LNCaP clone FGC (cell line): Measurements from ENCODE around the gene DHPS.

Experiments
- DNase-seq: peaks from one replicate; pipeline ENCODE4 v3.0.0-alpha.2; 2011; ENCODE audit warnings: low read depth
- H3K4me3 ChIP-seq: 2 replicates; pipeline ENCODE4 v1.5.1; 2011; ENCODE audit warnings: mild to moderate bottlenecking, low read depth, low read length, control low read depth
- CTCF ChIP-seq: IDR thresholded peaks from 2 replicates; pipeline ENCODE4 v1.5.1; 2012; ENCODE audit warnings: mild to moderate bottlenecking; ENCODE audit not compliant: control insufficient read depth, insufficient read depth; ENCODE audit errors: extremely low read depth

Gene DHPS

DNA sequence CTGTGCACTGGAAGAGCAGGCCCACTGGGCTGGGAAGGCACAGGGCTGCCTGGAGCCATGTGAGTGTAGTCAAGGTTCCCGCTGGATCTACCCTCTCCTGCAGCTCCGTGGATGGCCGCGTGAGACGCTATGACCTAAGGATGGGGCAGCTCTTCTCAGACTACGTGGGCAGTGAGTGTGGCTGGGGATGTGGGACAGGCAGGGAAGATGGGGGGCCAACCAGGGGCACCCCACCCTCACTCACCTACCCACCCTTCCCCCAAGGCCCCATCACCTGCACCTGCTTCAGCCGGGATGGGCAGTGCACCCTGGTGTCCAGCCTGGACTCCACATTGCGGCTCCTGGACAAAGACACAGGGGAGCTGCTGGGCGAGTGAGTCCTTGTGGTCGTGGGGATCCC lies 8.9 kb downstream of the DHPS start:
- no peak for TF ChIP-seq CTCF
- no peak overlapping the region for H3K4me3 ChIP-seq
- DNase-seq: no peak

DNA sequence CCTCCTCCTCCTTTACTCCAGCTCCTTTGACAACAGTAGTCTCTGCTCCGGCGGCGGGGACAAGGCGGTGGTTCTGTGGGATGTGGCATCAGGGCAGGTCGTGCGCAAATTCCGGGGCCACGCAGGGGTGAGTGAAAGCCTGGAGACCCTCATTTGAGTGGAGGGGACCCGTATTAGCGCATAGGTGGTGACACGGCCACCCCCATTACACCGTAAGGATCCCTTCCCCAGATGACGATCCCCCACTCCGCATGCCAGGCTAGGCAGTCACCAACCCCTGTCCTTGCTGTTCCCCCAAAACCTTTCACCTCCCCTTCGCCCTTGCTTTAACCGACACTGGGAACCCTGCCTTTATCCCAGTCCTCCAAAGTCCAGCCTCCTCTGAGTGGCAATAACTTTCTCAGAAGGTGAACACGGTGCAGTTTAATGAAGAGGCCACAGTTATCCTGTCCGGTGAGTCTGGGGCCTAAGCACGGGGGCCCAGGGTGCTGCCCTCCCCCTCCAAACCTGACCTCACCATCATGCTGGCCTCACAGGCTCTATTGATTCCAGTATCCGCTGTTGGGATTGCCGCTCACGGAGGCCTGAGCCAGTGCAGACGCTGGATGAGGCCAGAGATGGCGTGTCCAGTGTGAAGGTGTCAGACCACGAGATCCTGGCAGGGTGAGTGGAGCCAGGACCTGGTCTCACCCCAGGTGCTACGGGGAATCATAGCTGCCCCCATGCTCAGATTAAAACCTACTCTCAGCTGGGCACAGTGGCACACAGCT lies 11.3 kb downstream of the DHPS start:
- DNase-seq: no peak
- H3K4me3 ChIP-seq: peak overlapping the region; percentile 89
- TF ChIP-seq CTCF: no peak

DNA sequence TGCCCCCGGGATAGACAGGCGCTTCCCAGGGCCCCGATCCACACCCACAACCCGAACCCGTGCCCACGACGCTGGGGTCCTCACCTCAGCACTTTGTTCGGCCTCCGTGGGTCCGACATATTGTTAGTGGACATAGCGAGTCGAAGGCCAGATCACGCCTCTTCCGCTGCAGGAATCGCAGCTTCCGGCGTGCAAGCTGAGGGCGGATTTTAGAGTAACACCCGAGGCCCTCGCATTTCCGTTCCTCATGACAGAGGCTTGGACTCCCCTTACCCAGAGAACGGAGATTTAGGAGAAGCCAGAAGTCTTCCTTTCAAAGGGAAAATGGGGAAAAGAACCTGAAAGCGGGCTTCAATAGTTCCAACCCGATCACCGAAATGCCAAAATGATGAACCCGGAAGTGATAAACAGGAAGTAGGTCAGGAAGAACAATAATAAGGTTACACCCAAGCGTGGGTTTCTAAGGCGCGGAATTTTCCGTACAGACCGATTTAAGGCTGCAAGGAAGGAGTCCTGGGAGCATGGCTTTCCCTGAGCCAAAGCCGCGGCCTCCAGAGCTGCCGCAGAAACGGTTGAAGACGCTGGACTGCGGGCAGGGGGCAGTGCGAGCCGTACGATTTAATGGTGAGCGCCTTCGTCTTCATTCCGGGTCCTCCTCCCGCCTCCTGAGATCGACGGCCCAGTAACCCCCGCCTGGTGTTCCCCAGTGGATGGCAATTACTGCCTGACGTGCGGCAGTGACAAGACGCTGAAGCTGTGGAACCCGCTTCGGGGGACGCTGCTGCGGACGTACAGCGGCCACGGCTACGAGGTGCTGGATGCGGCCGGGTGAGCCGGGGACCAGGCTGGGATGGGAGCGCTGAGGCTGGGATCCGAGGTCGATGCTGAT lies 12.2 kb downstream of the DHPS start:
- no peak for TF ChIP-seq CTCF
- DNase-seq: peak; percentile 67
- peak overlapping the region; percentile 89 for H3K4me3 ChIP-seq

DNA sequence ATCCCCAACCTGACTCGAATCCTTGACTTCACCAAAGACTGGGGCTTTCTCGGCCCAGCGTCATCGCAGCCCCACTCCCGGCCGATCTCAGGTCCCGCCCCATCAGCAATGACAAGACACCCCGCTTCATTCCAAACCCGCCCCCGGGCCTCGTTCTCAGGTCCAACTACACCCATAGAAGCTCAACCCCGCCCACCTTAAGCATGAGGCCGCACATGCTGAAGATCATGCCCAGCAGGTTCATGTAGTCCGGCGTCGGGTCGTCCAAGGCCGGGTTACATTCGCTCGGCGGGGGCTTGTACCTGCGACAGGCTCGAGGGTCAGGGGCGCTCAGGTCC lies 12.8 kb downstream of the DHPS start:
- peak overlapping the region; percentile 89 for H3K4me3 ChIP-seq
- no peak for TF ChIP-seq CTCF
- peak; percentile 25 for DNase-seq

GRCh38 chr19:12668346-12668745 lies 13.3 kb downstream of the DHPS start:
- no peak for TF ChIP-seq CTCF
- H3K4me3 ChIP-seq: peak overlapping the region; percentile 89

DNA sequence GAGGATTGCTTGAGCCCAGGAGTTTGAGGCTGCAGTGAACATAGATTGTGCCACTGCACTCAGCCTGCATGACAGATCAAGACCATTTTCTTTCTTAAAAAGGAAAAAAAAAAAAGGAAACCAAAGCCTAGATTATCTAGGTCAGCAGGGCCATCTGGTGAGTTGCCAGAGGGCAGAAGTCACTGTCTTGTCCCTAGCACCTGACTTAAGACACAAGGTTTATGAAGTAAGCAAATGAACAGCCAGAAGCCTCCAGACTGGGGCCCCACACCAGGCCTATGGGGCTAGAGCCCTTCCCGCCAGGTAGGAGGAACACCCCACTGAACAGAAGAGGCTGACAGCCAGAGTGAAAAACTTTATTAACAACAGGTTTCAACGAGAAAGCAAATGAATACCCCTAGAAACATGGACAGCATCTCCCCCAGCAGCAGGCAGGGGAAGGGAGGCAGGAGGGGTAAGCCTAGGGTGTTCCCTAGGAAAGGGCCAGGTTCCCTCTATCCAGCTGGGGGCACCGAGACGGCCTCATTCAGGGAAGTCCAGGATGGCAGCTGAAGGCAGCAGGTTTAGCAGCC lies 13.9 kb downstream of the DHPS start:
- peak overlapping the region; percentile 89 for H3K4me3 ChIP-seq
- TF ChIP-seq CTCF: no peak

More at GRCh38 chr19:12668346-12668745, 13.3 kb downstream of the DHPS start:
- DNase-seq: no peak

More for the DNA sequence above, 13.9 kb downstream of the DHPS start:
- DNase-seq: no peak
